C4-2B (cell line): ENCODE results near the gene KRTAP10-8.

Source experiments
- H3K27ac ChIP-seq: fragments of 450-650 bp; 2 replicates; pipeline ENCODE4 v1.5.1; 2017
- CTCF ChIP-seq: fragments of 450-650 bp; conservative IDR thresholded peaks from 2 replicates; pipeline ENCODE4 v1.5.1; 2017; ENCODE audit warnings: mild to moderate bottlenecking
- ZFX ChIP-seq: fragments of 450-650 bp; IDR thresholded peaks from 2 replicates; pipeline ENCODE4 v1.6.1; 2017

The KRTAP10-8 gene

GRCh38 chr21:44581158-44581557 lies 30.7 kb upstream of the KRTAP10-8 start:
- TF ChIP-seq CTCF = no peak
- no peak for TF ChIP-seq ZFX
- H3K27ac ChIP-seq = no peak overlapping the region

GRCh38 chr21:44582055-44582454 lies 29.8 kb upstream of the KRTAP10-8 start:
- H3K27ac ChIP-seq = no peak overlapping the region
- TF ChIP-seq ZFX (no peak), CTCF (no peak)

- no peak for TF ChIP-seq ZFX
- TF ChIP-seq CTCF = no peak
- no peak overlapping the region for H3K27ac ChIP-seq
Measured at GRCh38 chr21:44583089-44583799, 28.6 kb upstream of the KRTAP10-8 start.

GRCh38 chr21:44583800-44584147 lies 28.1 kb upstream of the KRTAP10-8 start:
- TF ChIP-seq ZFX (no peak), CTCF (no peak)
- no peak overlapping the region for H3K27ac ChIP-seq

GRCh38 chr21:44585892-44586291 lies 26.0 kb upstream of the KRTAP10-8 start:
- TF ChIP-seq ZFX (no peak), CTCF (no peak)
- H3K27ac ChIP-seq = no peak overlapping the region

- TF ChIP-seq CTCF (no peak), ZFX (no peak)
- H3K27ac ChIP-seq = no peak overlapping the region
Measured at GRCh38 chr21:44589094-44589493, 22.8 kb upstream of the KRTAP10-8 start.

GRCh38 chr21:44589586-44590305 lies 22.1 kb upstream of the KRTAP10-8 start:
- H3K27ac ChIP-seq = no peak overlapping the region
- TF ChIP-seq CTCF (no peak), ZFX (no peak)
